ENCODE data around the gene DYNLRB1. TPM values are rescaled to one million over a fixed set of nuclear protein-coding genes. Genes with fewer than 3 reads are reported as not detected.

DYNLRB1 gene
- polyA plus RNA-seq, 3 donors = 139 to 166 (median 148) TPM

GRCh38 chr20:34525342-34525708 lies 9.1 kb downstream of the DYNLRB1 start:
- H3K4me1 ChIP-seq (ENCODE audit: control insufficient read depth in 1 of 2, insufficient read depth in 2 of 2, low read length in 2 of 2) = no peaks in the 10 kb centered on the region
- Mint-ChIP-seq H3K27ac (peak overlapping the region in 3 of 7 donors; percentile 43 to 59 (median 58)), H3K36me3 (peaks cover 64 to 85% of the 10 kb centered on the region in 2 donors), H3K4me3 (no peak overlapping the region), H3K9me3 (no peaks in the 10 kb centered on the region), H3K4me1 (peaks cover 7% of the 10 kb centered on the region), H3K27me3 (ENCODE audit: low read depth in 3 of 3) (peaks cover 0 to 2% (median 0%) of the 10 kb centered on the region in 3 donors)
- no peak overlapping the region for H3K4me2 ChIP-seq (replicated peaks; ENCODE audit: extremely low read depth, low read length, poor library complexity, severe bottlenecking)
- H3K27me3 ChIP-seq (ENCODE audit: control insufficient read depth in 2 of 2, insufficient read depth in 2 of 2, low read length in 2 of 2) = no peaks in the 10 kb centered on the region
- H3K4me3 ChIP-seq (replicated peaks in 1 of 3; ENCODE audit: low read depth in 2 of 3, low read length in 3 of 3) = no peak overlapping the region
- no peak overlapping the region for H3K9ac ChIP-seq (ENCODE audit: insufficient read depth, low read length, poor library complexity, severe bottlenecking)
- H3K27ac ChIP-seq (ENCODE audit: low read depth in 1 of 2, low read length in 2 of 2) = peak overlapping the region in 1 of 2 donors; percentile 48
- no peak overlapping the region for H2AFZ ChIP-seq (ENCODE audit: insufficient read depth, low read depth, low read length, poor library complexity, severe bottlenecking)
- H4K20me1 ChIP-seq (ENCODE audit: insufficient read depth, low read length) = peaks cover 85% of the 10 kb centered on the region
- H3K36me3 ChIP-seq (replicated peaks in 1 of 2; ENCODE audit: control insufficient read depth in 1 of 2, insufficient read depth in 2 of 2, low read length in 2 of 2) = peaks cover 42 to 90% of the 10 kb centered on the region in 2 donors
- 100% methylated on average over 1 of the region's 7 CpGs for WGBS (ENCODE audit: insufficient coverage)
- TF ChIP-seq CTCF (IDR thresholded peaks at IDR 0.05) = no peak
- H3K9me3 ChIP-seq (replicated peaks in 1 of 2; ENCODE audit: control insufficient read depth in 1 of 2, insufficient read depth in 1 of 2, low read length in 2 of 2) = no peaks in the 10 kb centered on the region
- DNase-seq = no peak
- H3K79me2 ChIP-seq (ENCODE audit: insufficient read depth, low read length) = peaks cover 58% of the 10 kb centered on the region
- intact Hi-C loops (cut with micrococcal nuclease) = no loop called here

- Histone ChIP-seq H3K4me3 (replicated peaks in 1 of 3; ENCODE audit: low read depth in 2 of 3, low read length in 3 of 3) (no peak overlapping the region), H4K20me1 (ENCODE audit: insufficient read depth, low read length) (peaks cover 86% of the 10 kb centered on the region), H3K79me2 (ENCODE audit: insufficient read depth, low read length) (peaks cover 52% of the 10 kb centered on the region), H3K4me2 (replicated peaks; ENCODE audit: extremely low read depth, low read length, poor library complexity, severe bottlenecking) (no peak overlapping the region), H2AFZ (ENCODE audit: insufficient read depth, low read depth, low read length, poor library complexity, severe bottlenecking) (no peak overlapping the region), H3K9me3 (replicated peaks in 1 of 2; ENCODE audit: control insufficient read depth in 1 of 2, insufficient read depth in 1 of 2, low read length in 2 of 2) (no peaks in the 10 kb centered on the region), H3K27ac (ENCODE audit: low read depth in 1 of 2, low read length in 2 of 2) (peak overlapping the region in 1 of 2 donors; percentile 48), H3K4me1 (ENCODE audit: control insufficient read depth in 1 of 2, insufficient read depth in 2 of 2, low read length in 2 of 2) (no peaks in the 10 kb centered on the region), H3K9ac (ENCODE audit: insufficient read depth, low read length, poor library complexity, severe bottlenecking) (no peak overlapping the region), H3K27me3 (ENCODE audit: control insufficient read depth in 2 of 2, insufficient read depth in 2 of 2, low read length in 2 of 2) (no peaks in the 10 kb centered on the region), H3K36me3 (replicated peaks in 1 of 2; ENCODE audit: control insufficient read depth in 1 of 2, insufficient read depth in 2 of 2, low read length in 2 of 2) (peaks cover 48 to 92% of the 10 kb centered on the region in 2 donors)
- peaks cover 69 to 86% of the 10 kb centered on the region in 2 donors for H3K36me3 Mint-ChIP-seq
- H3K27me3 Mint-ChIP-seq (ENCODE audit: low read depth in 3 of 3) = peaks cover 0 to 2% (median 0%) of the 10 kb centered on the region in 3 donors
- H3K4me3 Mint-ChIP-seq = no peak overlapping the region
- H3K27ac Mint-ChIP-seq = peak overlapping the region in 2 of 7 donors; percentile 69 to 78
- H3K9me3 Mint-ChIP-seq = no peaks in the 10 kb centered on the region
- intact Hi-C loops (cut with micrococcal nuclease) = no loop called here
- peaks cover 7% of the 10 kb centered on the region for H3K4me1 Mint-ChIP-seq
- peak in 1 of 3 donors; percentile 18 for DNase-seq
- no peak for TF ChIP-seq CTCF (IDR thresholded peaks at IDR 0.05)
- 80% methylated on average over 10 of the region's 14 CpGs for whole genome bisulfite sequencing (ENCODE audit: insufficient coverage)
Observed at GRCh38 chr20:34525709-34526416, 9.6 kb downstream of the DYNLRB1 start.
